Measurements from ENCODE around the gene ACOT8.
A peak's percentile ranks its signal among the peaks of the same experiment; 100 is the strongest.
"Not testable (repeated sequence)": the region's sequence is repeated elsewhere in the genome, so short reads cannot be mapped to it uniquely, and the experiment has no call there.

The ACOT8 gene

DNA sequence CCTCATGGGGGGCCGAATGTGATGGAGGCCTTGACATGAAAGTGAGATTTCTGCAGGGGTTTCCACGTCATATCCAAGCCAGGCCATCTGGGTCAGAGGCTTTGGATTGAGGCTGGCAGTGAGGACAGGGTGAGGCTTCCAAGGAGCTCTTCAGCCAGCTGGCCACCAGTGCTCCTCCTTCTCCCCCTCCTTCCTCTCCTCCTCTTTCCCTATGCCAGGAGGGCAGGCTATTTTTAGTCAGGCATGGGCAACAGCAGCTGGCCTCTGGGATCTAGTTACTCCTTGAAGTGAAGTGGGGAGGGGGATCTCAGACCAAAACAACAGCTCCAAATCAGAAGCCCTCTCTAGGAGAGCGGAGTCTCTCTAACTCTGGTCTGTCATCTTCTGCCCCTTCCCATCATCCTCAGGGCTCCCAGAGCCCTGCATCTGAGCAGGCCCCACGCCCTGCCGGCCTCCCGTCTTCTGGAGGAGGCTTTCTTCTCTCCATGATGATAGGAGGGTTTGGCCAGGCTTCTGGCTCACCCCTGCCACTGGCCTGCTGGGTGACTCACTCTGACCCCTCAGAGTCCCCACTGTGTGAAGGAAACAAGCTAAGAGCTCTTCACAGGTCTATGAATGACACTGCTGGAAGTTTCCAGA lies 30.7 kb downstream of the ACOT8 start:
- DNase-seq: no peak

DNA sequence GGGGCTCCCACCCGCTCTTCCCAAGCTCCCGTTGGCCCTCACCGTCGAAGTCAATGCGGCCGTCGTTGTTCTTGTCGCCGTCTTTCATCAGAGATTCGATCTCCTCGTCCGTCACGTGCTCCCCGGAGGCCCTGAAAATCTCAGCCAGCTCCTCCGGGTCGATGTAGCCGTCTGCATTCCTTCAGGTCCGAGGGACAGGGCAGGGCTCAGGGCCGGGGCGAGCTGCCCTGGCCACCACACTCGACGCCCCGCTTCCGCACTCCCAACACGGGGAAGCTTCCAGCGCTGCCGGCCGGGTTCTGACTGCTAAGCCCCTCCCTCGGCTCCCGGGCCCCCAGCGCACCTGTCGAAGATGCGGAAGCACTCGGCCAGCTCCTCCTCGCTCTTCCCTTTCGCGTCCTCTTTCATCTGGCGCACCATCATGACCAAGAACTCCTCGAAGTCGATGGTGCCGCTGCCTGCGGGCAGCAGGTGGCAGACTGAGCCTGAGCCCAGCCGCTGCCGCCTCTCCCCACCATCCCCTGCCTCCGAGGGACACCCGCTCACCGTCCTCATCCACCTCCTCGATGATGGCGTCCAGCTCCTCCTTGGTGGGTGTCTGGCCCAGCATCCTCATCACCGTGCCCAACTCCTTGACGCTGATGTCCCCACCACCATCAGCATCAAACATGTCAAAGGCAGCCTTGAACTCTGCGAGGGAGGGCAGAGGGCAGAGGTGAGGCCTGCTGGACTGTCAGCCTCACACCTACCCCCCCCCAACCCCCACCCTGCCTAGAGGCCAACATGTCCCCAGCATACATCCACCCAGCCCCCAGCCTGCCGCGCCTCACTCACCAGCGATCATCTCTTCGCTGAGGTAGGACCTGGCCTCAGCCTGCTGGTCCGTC lies 33.0 kb downstream of the ACOT8 start:
- DNase-seq: peak; percentile 40

DNA sequence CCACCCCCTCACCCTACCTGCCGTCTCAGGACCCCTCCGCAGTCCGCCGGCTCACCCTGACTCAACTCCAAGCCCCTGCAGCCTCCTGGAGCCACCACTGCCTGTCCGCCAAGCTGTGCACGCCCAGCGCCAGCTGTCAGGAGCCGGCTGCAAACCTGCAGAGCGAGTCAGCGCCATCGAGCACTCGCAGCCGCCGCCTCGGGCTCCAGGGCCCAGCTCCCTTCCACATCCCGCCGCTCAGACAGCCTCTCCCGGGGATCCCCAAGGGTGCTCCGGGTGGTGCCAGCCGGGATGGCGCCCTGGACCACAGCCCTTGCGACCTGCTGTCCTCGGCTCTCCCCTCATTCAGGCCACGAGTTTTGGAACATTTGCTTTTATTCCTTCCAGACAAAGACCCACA lies 34.3 kb downstream of the ACOT8 start:
- no peak for DNase-seq

DNA sequence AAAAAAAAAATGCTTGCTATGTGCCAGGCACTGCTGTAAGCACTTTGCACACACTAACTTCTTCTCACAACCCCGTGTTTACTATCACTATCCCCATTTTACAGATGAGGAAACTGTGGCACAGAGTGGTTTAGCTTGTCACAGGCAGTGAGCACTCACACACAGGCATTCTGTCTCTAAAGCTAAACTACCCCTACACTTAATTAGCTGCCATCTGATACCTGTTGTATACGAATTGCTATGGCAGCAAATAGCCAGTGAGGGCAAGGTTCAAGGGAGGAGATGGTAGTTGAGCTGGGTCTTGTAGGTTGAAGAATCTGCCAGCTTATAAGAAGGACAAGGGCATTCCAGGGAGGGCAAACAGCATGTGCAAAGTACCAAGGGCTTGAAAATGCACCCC lies 35.2 kb downstream of the ACOT8 start:
- DNase-seq: no peak

DNA sequence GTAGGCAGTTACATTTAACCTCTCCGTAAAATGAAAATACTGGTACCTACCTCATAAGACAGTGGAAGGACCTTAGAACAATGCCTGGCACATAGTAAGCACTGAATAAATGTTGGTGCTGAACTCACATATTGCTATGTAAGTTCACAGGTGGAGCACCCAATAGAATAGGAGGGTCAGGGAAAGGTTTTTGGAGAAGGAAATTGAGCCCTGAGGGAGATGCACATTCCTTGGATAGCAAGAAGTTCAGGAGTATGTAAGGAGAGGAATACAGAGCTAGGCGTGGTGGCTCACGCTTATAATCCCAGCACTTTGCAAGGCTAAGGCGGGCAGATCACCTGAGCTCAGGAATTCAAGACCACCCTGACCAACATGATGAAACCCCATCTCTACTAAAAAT lies 37.7 kb downstream of the ACOT8 start:
- no peak for DNase-seq

DNA sequence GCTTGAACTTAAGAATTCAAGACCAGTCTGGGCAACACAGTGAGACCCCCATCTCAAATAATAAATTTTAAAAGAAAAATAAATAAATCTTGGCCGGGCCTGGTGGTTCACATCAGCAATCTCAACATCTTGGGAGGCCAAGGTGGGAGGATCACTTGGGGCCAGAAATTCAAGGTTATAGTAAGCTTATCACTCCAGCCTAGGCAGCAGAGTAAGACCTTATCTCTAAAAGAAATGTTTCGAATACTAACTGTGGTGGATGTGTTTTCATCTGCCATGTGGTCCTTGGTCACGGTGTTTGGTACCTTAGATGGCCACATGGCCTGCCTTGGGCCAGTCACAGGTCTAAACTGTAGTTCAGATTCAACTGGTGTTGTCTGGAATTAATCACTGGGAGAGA lies 39.0 kb downstream of the ACOT8 start:
- DNase-seq: no peak

DNA sequence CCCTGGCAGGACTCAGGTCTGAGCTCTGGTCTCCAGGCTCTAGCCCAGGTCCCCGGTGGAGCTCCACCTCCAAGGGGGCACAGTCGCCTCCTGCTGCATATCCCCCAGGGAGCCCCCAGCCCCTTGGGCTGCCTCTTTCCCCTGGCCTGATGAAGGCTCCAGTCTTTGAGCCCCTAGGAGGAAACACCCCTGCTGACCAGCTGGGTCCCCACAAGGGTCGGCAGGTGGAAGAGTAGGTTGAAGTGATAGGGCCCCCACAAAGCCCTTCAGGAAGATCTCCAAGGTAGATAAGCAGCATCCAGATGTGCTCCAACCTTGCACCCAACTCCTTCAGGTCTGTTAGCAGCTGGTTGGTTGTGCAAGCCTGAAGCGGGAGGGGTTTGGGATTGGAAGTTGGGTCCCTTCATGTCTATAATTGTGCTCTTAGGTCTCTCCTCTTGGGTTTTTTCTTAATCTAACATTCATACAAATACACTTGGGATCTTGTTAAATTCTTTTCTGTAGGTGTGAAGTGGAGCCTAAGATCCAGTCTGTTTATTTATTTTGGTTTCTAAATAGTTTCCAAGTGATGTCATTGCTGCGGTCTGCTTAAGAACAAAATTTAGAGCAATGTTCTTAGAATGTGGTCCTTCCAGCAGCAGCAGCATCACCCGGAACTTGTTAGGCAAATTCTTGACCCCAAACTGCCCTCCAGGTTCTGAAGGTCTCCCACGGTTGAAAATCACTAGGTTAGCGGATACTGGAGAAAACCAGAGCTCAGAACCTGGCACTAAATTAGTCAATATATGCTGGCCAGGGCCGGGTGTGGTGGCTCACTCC lies 39.6 kb downstream of the ACOT8 start:
- DNase-seq: no peak

DNA sequence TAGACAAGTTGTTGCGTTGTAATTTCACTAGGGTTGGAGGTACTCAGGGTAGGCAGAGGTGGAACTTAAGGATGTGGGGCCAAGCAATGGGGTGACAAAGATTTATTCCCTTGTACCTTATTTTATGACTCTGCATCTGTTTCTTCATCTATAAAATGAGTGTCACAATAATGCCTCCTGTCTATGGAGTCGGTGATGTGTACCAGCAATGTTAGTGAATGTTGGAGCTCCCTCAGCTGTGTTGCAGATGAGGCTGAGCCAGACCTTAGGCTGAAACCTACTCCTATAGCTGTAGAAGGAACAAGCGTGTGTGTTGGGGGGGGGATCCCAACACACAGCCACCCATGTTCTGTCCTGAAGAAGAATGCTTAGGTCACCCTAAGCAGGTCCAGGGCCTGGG lies 40.2 kb downstream of the ACOT8 start:
- DNase-seq: no peak

DNA sequence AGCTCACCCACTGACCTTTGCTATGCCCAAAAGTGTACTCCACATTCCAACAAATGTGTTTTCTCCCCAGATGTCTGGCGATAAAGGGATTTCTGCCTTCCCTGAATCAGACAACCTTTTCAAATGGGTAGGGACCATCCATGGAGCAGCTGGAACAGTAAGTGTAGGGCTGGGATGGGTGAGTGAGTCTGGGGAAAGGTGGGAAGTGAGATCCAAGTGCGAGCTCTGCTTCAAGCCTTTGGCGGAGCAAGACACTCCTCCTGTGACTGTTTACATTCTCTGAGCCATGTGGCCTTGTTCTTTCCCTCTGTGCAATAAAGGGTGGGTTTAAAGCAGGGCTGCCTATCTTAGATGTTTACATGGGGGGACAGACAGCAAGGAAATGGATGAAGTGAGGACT lies 42.9 kb downstream of the ACOT8 start:
- DNase-seq: no peak

DNA sequence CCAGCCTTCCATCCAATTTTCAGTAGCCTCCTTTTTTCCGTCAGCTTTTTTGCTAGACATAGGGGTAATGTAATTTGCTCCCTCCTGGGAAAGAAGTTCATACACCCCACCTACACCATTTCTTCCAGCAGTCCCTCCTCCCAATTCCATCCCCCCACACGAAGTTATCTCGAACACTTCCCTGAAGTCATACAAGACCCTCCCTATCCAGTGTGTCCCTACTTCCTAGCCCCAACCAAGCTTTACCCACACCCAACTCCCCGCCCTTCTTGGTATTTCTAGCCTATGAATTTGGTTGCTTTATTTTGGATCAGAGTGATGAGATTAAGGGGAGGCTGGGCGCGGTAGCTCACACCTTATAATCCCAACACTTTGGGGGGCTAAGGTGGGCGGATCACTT lies 43.7 kb downstream of the ACOT8 start:
- DNase-seq: no peak

DNA sequence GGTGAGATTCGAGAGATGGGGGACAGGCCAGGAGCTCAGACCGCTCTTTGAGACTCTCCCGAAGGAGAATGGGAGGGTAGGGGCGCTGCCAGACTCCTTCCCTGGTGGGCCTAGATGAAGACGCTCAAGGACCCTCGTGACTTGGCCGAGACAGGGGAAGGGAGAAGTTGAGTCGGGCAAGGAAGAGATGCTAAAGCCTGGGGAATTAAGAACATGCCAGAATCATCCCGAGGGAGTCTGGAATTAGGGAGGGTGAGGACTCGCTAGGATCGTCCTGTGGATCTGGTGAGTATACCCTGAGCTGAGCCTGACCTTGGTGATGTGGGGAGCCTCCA lies 44.2 kb downstream of the ACOT8 start:
- DNase-seq: no peak

DNA sequence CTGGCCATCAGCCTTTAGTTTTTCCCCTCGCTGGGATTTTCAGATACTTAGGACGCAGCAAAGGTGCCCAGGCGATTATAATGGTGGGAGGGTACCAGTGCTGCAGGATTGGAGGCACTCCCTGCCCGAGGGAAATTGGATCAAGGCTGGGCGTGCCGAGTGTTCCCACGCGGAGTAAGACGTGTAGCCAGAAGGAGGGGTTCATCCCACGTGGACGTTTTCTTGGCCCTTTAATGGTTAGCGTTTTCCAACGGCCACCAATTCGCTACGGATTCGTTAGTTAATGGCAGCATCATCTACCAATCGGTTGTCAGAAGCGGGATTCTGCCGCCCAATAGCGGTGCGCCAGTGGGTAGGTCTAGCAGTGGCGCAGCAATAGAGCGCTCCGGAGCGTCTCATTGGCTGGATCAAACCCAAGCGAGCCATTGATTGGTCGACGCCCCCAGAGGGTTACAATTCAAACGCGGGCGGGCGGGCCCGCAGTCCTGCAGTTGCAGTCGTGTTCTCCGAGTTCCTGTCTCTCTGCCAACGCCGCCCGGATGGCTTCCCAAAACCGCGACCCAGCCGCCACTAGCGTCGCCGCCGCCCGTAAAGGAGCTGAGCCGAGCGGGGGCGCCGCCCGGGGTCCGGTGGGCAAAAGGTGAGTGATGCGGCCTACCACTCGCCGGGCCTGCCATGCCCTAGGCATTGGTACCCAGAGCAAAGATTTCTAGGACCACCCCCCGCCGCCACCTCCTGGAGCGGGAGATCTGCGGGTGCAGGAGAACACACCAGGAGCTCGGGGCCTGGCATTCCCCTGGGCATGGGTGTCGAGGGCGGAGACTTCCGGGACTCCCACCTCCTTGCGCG lies 44.8 kb downstream of the ACOT8 start, which contains the start of gene UBE2C:
Gene UBE2C (plus strand): TSS at position 488 of the 849 bp plus-strand sequence. CDS start 52 bp downstream, at position 540.
- peak; percentile 87 for DNase-seq

DNA sequence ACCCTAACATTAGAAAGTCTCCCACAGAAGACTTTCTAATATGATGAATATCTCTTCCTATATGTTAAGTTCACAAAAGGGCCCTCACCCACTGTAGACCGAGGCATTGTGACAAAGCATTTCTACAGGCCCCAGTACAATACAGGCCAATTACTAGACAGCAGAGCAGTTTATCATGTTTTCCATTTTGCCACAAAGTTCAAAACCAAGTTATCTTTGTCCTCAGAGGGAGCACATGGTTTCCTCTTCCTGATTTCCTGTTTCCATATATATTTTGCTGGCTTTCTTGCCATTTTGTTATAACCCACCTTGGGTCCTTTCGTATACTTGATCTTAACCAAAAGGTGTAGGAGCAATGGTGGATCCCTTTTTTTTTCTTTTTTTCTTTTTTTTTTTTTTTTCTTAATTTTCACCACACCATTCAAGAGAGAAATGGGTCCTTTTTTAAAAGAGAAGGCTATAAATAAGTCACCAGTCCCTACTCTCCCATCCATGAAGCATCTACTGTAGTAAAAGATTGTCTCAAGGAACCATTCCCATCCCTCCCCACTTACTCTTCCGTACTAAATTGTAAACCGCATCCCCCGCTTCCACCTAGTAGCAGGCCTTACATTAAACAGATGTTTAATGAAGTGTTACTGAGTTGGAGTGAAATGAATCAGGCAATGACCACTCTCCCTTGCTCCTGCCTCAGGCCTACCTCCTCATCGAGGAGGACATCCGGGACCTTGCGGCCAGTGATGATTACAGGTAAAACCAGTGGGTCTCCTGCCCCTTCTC lies 46.8 kb downstream of the ACOT8 start:
- no peak for DNase-seq

DNA sequence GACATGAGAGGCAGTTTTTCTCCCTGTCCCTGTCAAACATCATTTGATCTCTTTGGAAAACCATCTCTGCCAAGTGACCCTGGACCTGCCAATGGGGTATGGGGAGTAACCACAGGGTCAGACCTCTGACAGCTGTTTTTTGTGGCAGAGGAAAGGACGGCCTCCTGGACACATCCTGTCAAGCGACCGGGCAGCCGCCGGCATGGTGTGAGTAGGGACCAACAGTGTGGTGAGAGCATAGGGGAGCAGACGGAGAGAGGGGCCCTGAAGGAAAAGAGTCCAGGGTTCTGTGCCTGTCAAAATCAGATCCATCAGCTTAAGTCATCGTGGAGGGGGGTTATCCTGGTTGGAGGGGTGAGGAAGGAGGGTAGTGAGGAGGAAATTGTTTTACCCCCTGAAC lies 55.3 kb downstream of the ACOT8 start:
- DNase-seq: no peak

DNA sequence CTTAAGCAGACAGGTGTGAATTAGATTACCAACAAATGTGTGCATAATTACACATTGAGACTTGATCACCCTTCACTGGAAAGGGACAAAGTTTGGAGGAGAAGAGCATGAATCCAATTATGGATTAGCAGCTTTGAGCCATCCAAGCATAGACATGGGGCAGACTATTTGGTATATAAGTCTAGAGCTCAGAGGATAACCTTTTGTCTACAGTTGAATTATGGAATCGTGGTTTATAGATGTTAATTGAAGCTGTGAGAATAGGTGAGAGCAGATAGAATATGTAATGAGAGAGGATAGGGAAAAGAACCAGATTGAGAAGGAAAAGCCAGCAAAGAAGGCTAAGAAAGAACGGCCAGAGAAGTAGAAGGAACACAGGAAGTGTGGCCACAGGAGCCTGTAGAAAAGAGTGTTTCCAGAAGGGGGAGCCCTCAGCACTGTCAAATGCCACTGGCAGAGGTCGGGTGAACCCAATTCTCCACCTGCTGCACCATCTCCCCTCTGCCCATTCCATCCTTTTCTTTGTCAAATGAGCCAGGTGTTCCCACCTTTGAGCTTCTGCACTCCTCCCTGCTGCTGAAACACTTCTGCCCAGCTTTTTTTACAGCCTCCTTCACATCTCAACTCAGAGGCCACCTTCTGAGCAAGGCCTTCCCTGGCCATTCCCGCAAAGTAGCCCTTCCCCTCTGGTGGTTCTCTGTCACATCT lies 58.1 kb downstream of the ACOT8 start:
- peak; percentile 42 for DNase-seq

DNA sequence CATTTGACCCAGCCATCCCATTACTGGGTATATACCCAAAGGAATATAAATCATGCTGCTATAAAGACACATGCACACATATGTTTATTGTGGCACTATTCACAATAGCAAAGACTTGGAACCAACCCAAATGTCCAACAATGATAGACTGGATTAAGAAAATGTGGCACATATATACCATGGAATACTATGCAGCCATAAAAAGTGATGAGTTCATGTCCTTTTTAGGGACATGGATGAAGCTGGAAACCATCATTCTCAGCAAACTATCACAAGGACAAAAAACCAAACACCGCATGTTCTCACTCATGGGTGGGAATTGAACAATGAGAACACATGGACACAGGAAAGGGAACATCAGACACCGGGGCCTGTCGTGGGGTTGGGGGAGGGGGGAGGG lies 59.2 kb downstream of the ACOT8 start:
- not testable (repeated sequence) for DNase-seq

DNA sequence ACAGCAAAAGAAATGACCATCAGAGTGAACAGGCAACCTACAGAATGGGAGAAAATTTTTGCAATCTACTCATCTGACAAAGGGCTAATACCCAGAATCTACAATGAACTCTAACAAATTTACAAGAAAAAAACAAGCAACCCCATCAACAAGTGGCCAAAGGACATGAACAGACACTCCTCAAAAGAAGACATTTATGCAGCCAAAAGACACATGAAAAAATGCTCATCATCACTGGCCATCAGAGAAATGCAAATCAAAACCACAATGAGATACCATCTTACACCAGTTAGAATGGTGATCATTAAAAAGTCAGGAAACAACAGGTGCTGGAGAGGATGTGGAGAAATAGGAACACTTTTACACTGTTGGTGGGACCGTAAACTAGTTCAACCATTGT lies 59.7 kb downstream of the ACOT8 start:
- not testable (repeated sequence) for DNase-seq

DNA sequence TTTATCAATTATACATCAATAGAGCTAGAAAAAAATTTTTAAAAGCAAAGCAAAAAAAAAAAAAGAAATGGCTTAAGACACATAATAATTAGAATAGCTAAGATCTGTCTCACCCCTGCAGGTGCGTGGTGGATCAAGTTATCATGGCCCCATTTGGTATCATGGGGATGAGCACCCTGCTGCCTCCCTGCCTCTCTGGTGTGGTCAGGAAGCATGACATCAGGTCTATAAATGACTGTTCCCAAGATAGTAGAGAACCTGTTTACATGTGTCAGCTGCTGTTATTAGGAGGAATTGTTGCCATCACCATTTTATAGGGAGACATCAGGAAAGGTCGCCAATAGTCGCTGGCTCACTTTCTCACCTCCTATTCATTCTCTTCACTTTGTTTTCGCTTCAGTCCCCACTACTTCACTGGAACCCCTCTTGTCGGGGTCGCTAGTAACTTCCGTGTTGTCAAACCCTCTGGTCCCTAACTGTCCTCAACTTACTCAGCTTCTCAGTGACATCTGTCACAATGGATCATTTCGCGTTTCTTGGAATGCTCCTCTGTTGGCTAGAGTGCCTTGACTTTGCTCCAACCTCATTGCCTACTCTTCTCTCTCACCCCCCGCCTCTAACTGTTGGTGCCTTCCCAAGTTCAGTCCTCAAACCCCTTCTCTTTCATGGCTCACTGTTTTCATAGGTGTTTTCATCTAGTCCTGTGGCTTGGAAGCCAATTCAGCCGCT lies 60.7 kb downstream of the ACOT8 start:
- DNase-seq: no peak

DNA sequence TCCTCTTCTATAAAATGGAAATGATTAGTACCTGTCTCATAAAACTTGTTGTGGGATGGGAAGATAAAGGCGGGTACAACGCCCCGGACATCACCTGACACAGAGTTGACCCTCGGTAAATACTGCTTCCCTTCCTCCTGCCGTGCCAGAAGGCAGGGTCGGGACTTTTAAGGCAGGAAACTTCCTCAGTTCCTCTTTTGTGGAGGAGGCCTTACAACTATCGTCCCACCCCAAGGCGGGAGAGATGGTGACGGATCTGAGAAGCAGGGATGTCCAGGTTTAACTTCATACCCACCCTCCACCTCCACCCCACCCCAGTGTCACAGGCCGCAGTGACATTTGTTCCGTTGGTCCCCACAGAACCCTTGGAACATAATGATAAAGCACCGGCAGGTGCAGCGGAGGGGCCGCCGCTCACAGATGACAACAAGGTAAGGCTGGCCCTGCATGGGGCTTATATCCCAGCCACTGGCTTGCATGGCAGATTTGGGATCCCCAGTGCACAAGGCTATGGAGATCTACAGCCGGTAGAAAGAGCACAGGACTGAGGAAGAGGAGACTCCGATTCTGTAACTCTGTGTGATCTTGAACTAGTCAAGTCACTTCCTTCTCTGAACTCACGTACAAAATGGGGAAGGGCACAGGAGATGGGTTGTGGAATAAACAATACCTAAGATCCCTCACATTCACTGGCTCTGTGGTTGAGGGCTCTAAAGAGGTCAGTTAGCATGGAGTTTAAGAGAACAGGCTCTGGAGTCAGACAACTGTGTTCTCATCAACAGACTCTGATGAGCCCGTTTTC lies 64.7 kb downstream of the ACOT8 start:
- DNase-seq: no peak
